Loucy (cell line): Measurements from ENCODE around the gene MBNL1.

Experiments
- H2AFZ ChIP-seq: fragments of 200-600 bp; sonication (generic); 2 replicates; pipeline ENCODE4 v1.6.0; 2016; ENCODE audit warnings: antibody characterized with exemption, mild to moderate bottlenecking, low read length, moderate library complexity
- H3F3A ChIP-seq: fragments of 200-600 bp; 2 replicates; pipeline ENCODE4 v1.6.0; 2016; ENCODE audit warnings: antibody characterized with exemption, low read depth, mild to moderate bottlenecking
- H3K27me3 ChIP-seq: fragments of 200-600 bp; sonication (generic); 2 replicates; pipeline ENCODE4 v1.6.1; 2014; ENCODE audit warnings: low read length, mild to moderate bottlenecking; ENCODE audit not compliant: insufficient read depth, poor library complexity, severe bottlenecking
- H3K36me3 ChIP-seq: fragments of 200-600 bp; sonication (generic); 2 replicates; pipeline ENCODE4 v1.6.1; 2016; ENCODE audit warnings: low read length; ENCODE audit not compliant: insufficient read depth
- H3K4me1 ChIP-seq: fragments of 200-600 bp; sonication (generic); 2 replicates; pipeline ENCODE4 v1.5.1; 2014; ENCODE audit warnings: low read length, mild to moderate bottlenecking; ENCODE audit not compliant: insufficient read depth, poor library complexity, severe bottlenecking
- H3K4me2 ChIP-seq: fragments of 200-600 bp; sonication (generic); 2 replicates; pipeline ENCODE4 v1.6.0; 2014; ENCODE audit warnings: antibody characterized with exemption, low read length, low read depth, mild to moderate bottlenecking; ENCODE audit not compliant: poor library complexity, severe bottlenecking
- H3K4me3 ChIP-seq: fragments of 200-600 bp; sonication (generic); 2 replicates; pipeline ENCODE4 v1.5.1; 2014; ENCODE audit warnings: low read length, mild to moderate bottlenecking, mixed read lengths; ENCODE audit not compliant: poor library complexity, severe bottlenecking
- H3K79me2 ChIP-seq: fragments of 200-600 bp; sonication (generic); 2 replicates; pipeline ENCODE4 v1.6.1; 2014; ENCODE audit warnings: low read length; ENCODE audit not compliant: insufficient read depth
- H3K9ac ChIP-seq: fragments of 200-600 bp; sonication (generic); 2 replicates; pipeline ENCODE4 v1.6.0; 2014; ENCODE audit warnings: mild to moderate bottlenecking, low read depth, low read length, moderate library complexity; ENCODE audit not compliant: poor library complexity, severe bottlenecking
- H3K9me2 ChIP-seq: fragments of 200-600 bp; sonication (generic); replicated peaks from 2 replicates; pipeline ENCODE4 v1.6.1; 2016; ENCODE audit warnings: low read depth, low read length, mixed read lengths
- H3K9me3 ChIP-seq: fragments of 200-600 bp; sonication (generic); 2 replicates; pipeline ENCODE4 v1.6.1; 2014; ENCODE audit warnings: mild to moderate bottlenecking, antibody characterized with exemption, low read length, low read depth; ENCODE audit not compliant: insufficient read depth
- H4K20me1 ChIP-seq: fragments of 200-600 bp; sonication (generic); 2 replicates; pipeline ENCODE4 v1.6.0; 2014; ENCODE audit warnings: antibody characterized with exemption, low read length, mild to moderate bottlenecking; ENCODE audit not compliant: insufficient read depth, poor library complexity, severe bottlenecking
- CTCF ChIP-seq: fragments of 200-600 bp; sonication (generic); conservative IDR thresholded peaks from 2 replicates; pipeline ENCODE4 v1.5.1; 2014; ENCODE audit warnings: mild to moderate bottlenecking, antibody characterized with exemption, low read length
- EZH2phosphoT487 ChIP-seq: fragments of 200-600 bp; IDR thresholded peaks from 2 replicates; pipeline ENCODE4 v1.6.1; 2018; ENCODE audit warnings: antibody characterized with exemption, mild to moderate bottlenecking, moderate library complexity, borderline replicate concordance

Gene MBNL1

GRCh38 chr3:152470893-152471292, 202.2 kb downstream of the MBNL1 start:
- Histone ChIP-seq H3K9me3 (no peaks in the 10 kb centered on the region), H3K79me2 (no peaks in the 10 kb centered on the region), H2AFZ (no peak overlapping the region), H4K20me1 (no peaks in the 10 kb centered on the region), H3K4me3 (no peak overlapping the region), H3K4me1 (no peaks in the 10 kb centered on the region), H3K4me2 (no peak overlapping the region), H3K27me3 (no peaks in the 10 kb centered on the region), H3K9ac (no peak overlapping the region), H3F3A (peaks cover 5% of the 10 kb centered on the region; the same call in 1 of the 2 replicates), H3K9me2 (no peaks in the 10 kb centered on the region), H3K36me3 (no peaks in the 10 kb centered on the region; the same call in 1 of the 2 replicates)
- TF ChIP-seq CTCF (no peak), EZH2phosphoT487 (no peak)

- no peaks in the 10 kb centered on the region for H3K9me2 ChIP-seq
- H3K9ac ChIP-seq, result no peak overlapping the region
- H3K4me3 ChIP-seq, result no peak overlapping the region
- H3K4me2 ChIP-seq, result no peak overlapping the region
- no peaks in the 10 kb centered on the region for H4K20me1 ChIP-seq
- no peaks in the 10 kb centered on the region for H3F3A ChIP-seq
- no peak overlapping the region for H2AFZ ChIP-seq
- H3K4me1 ChIP-seq, result no peaks in the 10 kb centered on the region
- H3K79me2 ChIP-seq, result no peaks in the 10 kb centered on the region
- H3K36me3 ChIP-seq, result no peaks in the 10 kb centered on the region
- H3K9me3 ChIP-seq, result no peaks in the 10 kb centered on the region
- TF ChIP-seq CTCF, result peak; percentile 74
- TF ChIP-seq EZH2phosphoT487, result no peak
- H3K27me3 ChIP-seq, result no peaks in the 10 kb centered on the region
Measured at GRCh38 chr3:152471814-152472671, 203.3 kb downstream of the MBNL1 start.

DNA sequence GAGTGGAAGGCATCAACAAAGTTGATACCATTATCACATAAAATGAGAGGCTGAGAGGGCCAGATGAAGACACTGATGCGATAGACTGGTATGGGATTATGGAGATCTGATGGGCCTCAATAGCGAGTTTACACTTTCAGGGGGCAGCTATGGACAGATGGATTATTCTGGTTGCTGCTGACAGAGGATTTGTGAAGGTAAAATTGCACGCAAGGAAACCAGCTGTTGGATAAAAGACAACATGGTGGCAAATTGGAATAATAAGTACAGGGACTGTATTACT, 203.9 kb downstream of the MBNL1 start:
- H3K36me3 ChIP-seq, result no peaks in the 10 kb centered on the region
- H3K9me2 ChIP-seq, result no peaks in the 10 kb centered on the region

More for the DNA sequence above, 203.9 kb downstream of the MBNL1 start:
- Histone ChIP-seq H3K4me1 (no peaks in the 10 kb centered on the region), H3K9ac (no peak overlapping the region), H4K20me1 (no peaks in the 10 kb centered on the region), H2AFZ (no peak overlapping the region), H3K4me2 (no peak overlapping the region), H3K9me3 (no peaks in the 10 kb centered on the region), H3K4me3 (no peak overlapping the region), H3K27me3 (no peaks in the 10 kb centered on the region), H3F3A (no peaks in the 10 kb centered on the region), H3K79me2 (no peaks in the 10 kb centered on the region)
- TF ChIP-seq EZH2phosphoT487 (no peak), CTCF (no peak)
